Right lobe of liver (tissue), 4 donors: ENCODE results near the gene ANKS1B.
"Not testable (repeated sequence)": the region's sequence is repeated elsewhere in the genome, so short reads cannot be mapped to it uniquely, and the experiment has no call there.

Source experiments
- CTCF ChIP-seq, 4 donors: fragments of 200-600 bp in 3 of 4; fragments of 450-650 bp in 1 of 4; IDR thresholded peaks; one replicate each; pipeline versions ENCODE4 v1.5.1 to v1.8.0; 2016 to 2022; ENCODE audit warnings: antibody characterized with exemption in 4 of 4, mild to moderate bottlenecking in 2 of 4
- POLR2A ChIP-seq: fragments of 450-650 bp; IDR thresholded peaks from one replicate; pipeline ENCODE4 v1.6.1; 2017; ENCODE audit warnings: antibody characterized with exemption, mild to moderate bottlenecking
- donor health status: DM: no; HTN: no; CAD: no.
- donor health status: DM: no; HTN: no; CAD: no.
- donor health status: DM: no; HTN: yes; CAD: no.

- TF ChIP-seq CTCF (IDR thresholded peaks at IDR 0.05); POLR2A: not testable (repeated sequence)
Measured at GRCh38 chr12:99034201-99034600, 950.5 kb downstream of the ANKS1B start.
